Non-pigmented ciliary epithelial cell (primary cell): ENCODE results near the gene ERGIC3.

ENCODE experiments used
- DNase-seq: peaks from one replicate; pipeline ENCODE4 v3.0.0-alpha.2; 2010; ENCODE audit warnings: low read depth

ERGIC3 gene

DNA sequence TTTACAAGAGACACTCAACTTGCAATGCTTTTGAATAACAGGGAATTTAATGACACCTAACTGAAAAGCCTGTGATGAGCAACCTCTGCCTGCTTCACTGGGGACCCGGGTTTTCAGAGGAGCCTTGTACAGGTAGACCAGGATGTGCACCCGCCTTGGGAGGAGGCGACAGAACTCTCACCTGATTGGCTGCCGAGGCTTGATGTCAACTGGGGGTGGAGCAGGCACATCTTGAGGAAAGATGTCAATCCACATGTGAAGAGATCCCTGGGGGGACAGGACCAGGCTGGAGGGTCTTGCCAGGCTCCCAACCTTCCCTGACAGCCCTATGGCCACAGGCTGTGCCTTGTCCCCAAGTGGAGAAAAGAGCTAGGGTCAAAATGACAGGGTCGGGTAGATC, 19.8 kb downstream of the ERGIC3 start:
- DNase-seq = no peak

DNA sequence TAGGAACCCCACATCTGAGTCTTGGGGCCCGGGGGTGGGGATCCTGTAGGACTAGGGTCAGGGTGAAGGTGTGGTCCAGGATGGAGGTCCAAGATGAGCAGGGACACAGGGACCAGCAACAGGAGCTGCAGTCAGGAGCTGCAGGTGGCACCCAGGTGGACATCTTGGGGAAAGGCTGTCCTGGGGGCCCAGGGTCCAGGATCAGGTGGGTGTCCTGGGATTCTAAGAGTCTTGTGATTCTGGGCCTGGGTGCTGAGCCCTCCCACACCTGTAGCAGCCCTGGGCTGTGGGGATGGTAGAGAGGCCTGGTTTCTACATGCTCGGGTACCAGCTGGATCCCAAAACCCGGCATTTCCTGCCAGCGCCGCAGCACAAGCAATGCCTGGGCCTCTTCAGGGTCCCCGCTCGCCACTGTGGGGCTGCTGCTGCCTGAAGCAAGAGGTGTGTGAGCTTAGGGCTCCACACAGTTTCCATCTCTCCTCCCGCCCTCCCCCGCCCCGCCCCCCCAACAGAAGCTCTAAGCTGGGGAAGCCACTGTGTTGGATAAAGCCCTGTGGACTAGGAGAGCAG, 20.7 kb downstream of the ERGIC3 start:
- DNase-seq = no peak

GRCh38 chr20:35563834-35564233, 22.0 kb downstream of the ERGIC3 start:
- DNase-seq = no peak

DNA sequence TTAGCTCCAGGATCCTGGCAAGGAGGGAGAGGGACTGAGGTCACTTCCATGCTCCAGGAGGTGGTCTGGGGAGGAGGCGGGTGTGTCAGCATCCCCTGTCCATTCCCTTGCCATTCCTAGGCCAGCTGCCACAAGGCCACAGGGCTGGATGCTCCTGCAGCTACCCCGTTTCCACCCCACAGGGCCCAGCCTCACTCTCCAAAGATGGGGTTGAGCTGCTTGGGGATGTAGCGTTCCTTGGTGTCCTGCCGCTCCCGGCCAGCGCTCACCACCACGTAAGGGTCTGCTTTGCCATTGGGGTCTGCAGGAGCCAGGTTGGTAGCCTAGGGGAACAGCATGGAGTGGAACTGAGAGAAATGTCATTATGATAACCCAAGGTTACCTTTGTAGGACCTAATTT, 23.0 kb downstream of the ERGIC3 start:
- no peak for DNase-seq

GRCh38 chr20:35568645-35569044, 26.8 kb downstream of the ERGIC3 start:
- DNase-seq = no peak

DNA sequence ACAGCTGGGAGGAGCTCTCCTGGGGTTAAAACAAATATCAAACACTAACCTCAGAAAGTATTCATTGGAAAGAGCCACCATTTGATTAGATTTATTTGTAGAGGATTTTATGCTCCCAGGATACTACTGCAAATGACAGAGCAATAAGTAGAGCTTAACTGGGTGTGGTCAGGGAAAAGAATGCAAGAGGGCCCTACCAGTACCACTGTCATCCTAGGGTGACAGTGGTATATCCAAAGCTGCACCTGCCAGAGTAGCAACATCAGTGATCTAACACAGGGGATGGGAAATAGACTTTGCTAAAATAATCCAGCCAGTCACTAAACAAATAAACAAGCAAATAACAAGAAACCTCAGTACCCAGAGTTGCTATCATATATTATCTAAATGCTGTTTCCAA, 29.7 kb downstream of the ERGIC3 start:
- no peak for DNase-seq

- DNase-seq = no peak
These were observed 31.0 kb downstream of the ERGIC3 start for GRCh38 chr20:35572838-35573237.

DNA sequence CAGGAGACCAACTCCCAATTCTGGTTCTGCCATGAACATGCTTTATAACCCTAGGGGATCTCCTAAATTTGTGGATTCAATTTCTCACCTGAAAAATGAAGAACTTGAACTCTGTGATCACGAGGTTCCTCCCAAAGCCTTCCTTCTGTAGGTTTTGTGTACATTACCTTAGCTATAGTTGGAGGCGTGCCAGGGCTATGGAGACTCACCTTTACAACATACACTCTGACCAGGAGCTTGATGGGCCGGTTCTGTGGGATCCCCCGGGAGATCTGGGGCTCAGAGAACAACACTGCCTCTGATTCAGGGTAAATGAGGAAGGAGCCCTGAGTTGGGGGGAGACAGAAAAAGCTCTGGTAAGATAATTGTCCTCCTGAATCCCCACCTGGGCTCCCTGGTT, 34.1 kb downstream of the ERGIC3 start:
- DNase-seq = no peak

- no peak for DNase-seq
These were observed 34.9 kb downstream of the ERGIC3 start for GRCh38 chr20:35576816-35577215.

GRCh38 chr20:35578469-35578868, 36.6 kb downstream of the ERGIC3 start:
- no peak for DNase-seq

DNA sequence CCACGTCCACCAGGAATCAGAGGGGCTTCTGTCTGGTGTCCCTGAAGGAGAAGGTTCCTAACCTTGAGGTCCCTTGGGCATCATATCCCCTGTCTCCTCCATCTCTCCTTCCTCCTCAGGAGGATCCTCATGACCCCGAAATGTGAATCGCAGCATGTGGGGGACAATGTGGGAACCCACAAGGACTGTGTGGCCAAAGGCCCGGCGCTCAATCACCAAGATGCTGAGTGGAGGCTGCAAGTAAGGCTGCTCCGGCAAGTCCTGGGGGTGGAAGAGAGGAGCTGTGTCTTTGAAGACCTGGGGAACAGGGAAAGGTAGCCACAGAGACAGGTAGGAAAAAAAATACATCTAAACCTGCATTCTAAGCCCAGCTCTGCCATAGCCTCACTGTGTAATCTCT, 37.3 kb downstream of the ERGIC3 start:
- DNase-seq = no peak

DNA sequence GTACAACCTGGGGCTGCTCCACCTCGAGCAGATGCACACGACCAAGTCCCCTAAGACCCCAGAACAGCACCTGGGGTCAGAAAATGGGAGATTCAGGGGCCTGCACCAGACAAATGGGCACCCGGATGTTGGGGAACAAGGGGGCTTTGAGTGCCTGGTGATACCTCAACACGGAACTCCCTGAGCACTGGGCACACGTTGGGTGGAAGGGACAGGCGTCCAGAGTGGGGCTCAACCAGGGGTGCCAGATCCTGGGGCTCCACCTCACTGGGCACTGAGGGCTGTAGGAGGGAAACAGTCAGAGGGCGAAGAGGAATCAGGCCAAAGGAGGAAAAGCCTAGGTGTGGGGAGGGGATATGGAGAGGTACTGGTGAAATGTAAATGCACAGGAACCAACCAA, 40.3 kb downstream of the ERGIC3 start:
- no peak for DNase-seq

GRCh38 chr20:35582741-35583404, 41.0 kb downstream of the ERGIC3 start:
- DNase-seq = no peak

- no peak for DNase-seq
These were observed 42.0 kb downstream of the ERGIC3 start for GRCh38 chr20:35583636-35584560.

DNA sequence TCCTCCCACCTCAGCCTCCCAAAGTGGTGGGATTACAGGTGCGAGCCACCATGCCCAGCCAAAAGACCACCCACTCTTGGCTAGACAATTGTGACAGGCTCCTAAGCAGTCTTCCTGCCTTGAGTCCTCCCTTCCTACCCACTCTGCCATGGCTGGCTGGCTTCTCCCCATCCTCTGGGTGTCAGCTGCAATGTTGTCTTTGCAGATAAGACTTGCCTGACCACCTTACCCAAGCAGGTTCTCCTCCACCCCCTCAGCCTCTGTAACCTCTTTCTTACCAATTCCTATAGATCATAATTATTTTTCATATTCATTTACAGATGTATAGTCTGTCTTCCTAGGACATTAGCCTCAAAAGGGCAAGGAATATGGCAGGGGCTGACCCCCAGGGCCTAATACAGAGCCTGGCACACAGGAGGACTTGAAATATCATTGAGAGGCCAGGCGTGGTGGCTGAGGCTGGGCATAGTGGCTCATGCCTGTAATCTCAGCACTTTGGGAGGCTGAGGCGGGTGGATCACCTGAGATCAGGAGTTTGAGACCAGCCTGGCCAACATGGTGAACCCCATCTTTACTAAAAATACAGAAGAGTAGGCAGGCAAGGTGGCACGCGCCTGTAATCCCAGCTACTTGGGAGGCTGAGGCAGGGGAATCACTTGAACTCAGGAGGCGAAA, 45.0 kb downstream of the ERGIC3 start:
- DNase-seq = no peak

DNA sequence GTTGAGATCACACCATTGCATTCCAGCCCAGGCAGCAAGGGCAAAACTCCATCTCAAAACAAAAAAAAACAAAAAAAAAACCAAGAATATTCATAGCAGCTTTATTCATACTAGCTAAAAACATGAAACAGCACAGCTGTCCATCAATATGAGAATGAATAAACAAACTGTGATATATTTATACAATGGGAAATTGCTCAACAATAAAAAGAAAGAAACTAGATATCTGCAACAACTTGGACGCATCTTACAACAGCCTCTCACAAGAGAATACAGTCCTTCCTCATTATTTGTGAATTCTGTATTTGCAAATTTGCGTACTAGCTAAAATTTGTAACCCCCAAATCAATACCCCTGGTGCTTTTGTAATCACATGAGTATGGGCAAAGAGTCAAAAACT, 45.6 kb downstream of the ERGIC3 start:
- no peak for DNase-seq

GRCh38 chr20:35588397-35588796, 46.5 kb downstream of the ERGIC3 start:
- DNase-seq = no peak

DNA sequence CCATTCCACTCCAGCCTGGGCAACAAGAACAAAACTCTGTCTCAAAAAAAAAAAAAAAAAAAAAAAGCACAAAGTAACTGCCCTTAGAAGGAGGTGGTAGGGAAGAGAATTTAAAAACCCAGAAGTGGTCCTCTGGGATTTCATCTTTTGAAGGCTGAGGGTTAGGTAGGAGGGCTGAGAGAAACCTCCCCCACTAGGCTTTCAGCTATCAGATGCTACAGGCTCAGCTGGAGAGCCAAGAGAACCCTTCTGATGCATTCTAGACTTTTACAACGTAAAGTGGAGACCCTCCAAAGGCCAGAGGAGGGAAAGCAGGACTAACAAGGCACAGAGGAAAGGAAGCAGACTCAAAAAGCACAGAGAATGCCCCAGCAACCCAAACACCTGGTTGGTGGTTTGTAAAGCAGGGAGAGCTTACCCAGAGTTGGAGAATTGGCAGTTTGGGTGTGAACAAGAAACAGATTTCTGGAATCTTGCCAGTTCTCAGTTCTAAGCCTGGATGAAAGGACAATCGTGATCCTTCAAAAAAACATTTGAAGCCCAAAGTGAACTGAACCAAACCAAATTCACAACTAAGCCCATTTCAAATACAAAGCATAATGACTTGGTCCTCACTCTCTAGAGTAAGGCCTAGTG, 50.6 kb downstream of the ERGIC3 start:
- no peak for DNase-seq

DNA sequence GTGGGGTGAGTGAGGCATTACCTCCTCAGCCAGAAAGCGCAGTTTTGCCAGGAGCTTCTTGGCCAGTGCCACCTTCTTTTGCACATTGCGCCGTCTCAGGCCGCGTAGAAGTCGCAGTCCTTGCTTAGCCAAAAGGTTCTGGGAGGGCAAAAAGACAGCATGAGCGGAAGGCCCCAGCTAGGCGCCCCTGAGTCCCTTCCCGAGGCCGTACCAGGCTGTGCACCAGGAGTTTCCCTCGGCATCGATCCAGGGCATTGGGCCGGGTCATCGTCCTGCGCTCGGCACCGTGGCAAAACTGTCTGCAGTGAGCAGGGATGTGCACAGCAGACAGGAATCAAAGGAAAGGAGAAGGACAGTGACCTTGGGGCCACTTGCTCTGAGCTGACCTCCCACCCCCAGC, 53.6 kb downstream of the ERGIC3 start:
- no peak for DNase-seq

GRCh38 chr20:35595901-35596300, 54.0 kb downstream of the ERGIC3 start:
- no peak for DNase-seq

DNA sequence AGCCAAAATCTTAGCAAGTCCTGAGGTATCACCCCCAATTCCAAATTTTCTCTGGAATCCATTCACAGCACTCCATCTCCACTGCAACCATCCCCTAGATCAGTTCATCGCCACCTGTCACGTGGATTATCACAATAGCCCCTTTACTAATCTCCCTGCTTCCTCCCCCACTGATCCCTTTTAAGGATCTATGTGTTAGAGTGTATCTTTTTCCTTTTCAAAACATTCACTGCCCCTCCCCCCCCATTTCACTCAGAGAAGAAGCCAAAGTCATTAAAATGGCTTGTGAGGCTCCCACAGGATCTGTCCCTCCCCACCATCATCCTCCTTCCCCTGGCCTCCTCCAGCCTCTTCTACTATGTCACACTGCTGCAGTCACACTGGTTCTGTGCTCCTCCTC, 55.3 kb downstream of the ERGIC3 start:
- DNase-seq = no peak

GRCh38 chr20:35598476-35598875, 56.6 kb downstream of the ERGIC3 start:
- no peak for DNase-seq
